ENCODE results near the gene PCDH18.
"Not testable (repeated sequence)": the region's sequence is repeated elsewhere in the genome, so short reads cannot be mapped to it uniquely, and the experiment has no call there.

PCDH18 gene

DNA sequence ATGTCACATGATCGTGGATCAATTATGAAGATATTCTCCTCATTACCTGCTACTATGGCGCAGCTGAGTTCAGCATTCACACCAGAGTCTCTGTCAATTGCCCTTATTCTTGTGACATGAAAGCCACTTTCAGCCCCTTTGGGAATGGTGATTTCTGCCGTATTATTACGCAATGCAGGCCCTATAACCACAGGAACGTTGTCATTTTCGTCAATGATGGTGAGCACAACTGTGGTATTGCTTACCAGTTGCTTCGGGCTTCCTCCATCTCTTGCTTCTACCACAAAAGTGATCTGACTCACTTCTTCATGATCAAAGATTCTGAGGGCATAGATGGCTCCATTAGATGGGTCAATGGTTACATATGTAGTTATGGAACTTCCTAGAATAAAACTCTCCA, 2.1 kb downstream of the PCDH18 start:
- DNase-seq = no peak

DNA sequence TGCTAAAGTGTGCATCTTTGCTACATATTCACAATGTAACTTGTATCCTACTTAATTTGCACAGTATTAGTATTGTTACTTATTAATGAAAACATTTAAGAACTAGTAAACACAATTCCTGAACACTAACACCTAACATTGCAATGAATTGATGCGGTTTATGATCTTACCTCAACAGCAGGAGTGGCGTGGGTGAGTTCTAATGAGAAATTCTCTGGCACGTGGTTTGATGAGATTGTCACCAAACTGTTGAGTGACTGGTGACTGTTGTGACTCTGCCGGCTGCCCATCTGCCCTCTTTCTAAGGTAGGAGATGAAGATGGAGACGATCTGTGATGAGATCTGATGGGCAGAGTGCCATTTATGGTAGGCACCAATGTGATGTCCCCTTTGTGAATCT, 2.9 kb downstream of the PCDH18 start:
- DNase-seq = no peak

DNA sequence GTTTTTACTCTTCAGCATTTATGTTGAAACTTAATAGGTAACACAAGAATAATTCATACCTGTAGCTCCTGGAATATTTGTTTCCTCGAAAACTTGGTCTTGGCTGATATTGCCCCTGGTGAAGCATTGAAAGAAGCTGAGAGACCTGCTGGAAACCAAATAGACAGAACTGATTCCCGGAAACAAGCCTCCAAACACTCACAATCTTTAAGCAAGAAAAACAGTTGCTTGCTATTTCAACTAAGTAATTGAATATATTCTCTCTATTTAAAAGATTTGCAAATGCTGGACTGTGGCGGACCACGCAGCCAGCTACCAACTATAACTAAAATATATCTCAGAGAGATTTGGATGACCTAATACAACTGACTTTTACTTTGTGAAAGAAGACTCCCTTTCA, 3.6 kb downstream of the PCDH18 start:
- no peak for DNase-seq

DNA sequence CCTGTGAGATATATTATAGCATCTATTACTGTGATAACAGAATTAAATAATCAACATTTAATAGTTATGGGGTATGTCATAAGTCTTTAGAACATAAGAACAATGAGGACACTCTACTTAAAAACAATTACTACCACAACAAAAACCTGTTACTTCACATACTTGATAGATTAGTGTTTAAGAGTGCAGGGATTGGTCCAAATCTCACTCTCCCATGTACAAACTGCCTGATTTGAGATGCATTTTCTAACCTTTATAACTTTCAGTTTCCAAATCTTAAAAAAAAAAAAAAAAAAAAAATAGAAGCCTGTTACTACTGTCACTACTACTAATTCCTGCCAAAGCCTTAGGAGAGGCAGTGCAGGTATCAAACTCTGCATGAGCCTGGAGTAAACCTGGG, 5.6 kb downstream of the PCDH18 start:
- DNase-seq = no peak

DNA sequence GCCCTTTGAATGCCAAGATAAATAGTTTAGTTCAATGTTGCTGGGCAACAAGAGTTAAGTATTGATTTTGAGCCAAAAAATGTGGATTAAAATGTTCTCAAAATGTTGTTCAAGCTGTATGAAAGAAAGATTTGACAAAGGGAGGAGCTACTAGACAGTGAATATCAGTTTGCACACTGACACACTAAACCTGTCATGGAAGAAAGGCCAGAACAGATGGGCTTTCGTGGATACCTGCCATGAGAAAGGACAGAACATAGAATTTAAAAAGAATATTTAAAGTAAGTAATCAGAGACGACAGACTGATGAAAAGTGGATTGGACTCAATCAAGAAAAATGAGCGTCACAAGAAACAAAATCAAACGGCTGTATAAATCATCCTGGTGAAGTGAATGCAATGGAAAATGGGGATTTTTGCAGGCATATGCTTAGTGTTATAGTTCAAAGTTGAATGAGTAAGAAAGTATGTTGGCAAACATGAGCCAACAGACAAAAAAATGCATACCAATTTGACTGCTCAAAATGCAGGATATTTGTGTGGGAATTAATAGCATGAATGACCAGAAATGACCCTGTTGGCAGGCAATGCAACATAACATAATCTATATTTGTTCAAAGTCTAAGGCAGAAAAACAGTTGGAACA, 7.4 kb downstream of the PCDH18 start:
- DNase-seq = no peak

DNA sequence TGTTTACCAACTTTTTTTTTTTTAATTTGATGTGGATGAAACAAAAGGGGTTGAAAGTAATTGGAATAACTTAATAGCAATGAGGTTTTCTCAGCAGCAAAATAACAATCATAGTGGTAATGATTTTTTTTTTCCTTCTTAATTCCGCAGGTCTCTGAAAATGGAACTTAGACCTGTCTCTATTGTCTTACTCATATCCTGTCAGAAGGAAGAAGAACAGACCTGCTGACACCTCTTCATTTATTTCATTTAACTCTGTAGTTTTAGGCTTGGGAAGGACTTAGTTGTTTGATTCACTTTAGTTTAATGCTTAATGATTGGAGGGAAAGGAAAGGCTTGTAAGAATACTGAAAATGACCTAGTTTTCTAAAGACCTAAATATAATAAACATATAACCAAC, 9.0 kb downstream of the PCDH18 start:
- no peak for DNase-seq

DNA sequence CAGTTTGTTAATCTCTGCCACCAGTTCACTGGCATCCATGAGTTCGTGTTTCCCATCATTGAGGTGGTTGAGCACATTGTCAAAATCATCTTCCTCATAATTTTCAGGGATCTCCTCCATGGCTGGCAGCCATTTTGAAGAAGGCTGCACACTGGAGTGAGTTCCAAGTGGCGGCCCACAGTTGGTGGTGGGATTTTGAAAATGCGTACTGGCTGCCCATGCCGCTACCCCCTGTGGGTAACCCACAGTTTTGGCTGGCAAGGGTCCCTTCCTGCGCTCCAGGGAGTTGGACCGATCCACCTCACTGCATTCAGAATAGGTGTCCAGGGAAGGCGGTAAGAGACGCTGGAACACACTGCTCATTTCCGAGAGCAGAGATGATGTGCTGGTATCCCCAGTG, 11.2 kb downstream of the PCDH18 start:
- DNase-seq = no peak

DNA sequence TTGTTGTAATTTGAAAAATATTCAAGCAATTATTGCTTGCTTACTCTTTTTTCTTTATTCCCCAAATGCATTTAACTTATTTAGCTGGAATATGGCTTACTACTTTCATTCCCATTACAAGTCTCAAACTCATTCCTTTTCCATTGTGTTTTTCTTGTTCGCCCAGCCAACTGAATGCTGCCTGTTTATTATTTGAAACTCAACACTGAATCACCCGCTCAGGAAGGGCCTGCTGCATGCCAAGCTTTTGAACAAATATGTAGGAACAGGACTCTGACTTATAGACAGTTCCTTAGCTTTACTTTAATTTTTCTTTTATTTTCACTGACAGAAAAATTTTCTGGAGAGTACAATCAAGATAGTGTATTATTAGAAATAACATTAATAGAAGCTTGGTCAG, 12.9 kb downstream of the PCDH18 start:
- no peak for DNase-seq

DNA sequence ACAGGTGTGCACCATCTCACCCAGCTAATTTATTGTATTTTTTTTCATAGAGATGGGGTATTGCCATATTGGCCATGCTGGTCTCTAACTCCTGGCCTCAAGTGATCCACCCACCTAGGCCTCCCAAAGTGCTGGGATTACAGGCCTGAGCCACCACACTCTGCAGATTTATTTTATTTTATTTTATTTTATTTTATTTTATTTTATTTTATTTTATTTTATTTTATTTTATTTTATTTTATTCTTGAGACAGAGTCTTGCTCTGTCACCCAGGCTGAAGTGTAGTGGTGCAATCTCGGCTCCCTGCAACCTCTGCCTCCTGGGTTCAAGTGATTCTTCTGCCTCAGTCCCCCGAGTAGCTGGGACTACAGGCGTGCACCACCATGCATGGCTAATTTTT, 15.0 kb downstream of the PCDH18 start:
- not testable (repeated sequence) for DNase-seq

DNA sequence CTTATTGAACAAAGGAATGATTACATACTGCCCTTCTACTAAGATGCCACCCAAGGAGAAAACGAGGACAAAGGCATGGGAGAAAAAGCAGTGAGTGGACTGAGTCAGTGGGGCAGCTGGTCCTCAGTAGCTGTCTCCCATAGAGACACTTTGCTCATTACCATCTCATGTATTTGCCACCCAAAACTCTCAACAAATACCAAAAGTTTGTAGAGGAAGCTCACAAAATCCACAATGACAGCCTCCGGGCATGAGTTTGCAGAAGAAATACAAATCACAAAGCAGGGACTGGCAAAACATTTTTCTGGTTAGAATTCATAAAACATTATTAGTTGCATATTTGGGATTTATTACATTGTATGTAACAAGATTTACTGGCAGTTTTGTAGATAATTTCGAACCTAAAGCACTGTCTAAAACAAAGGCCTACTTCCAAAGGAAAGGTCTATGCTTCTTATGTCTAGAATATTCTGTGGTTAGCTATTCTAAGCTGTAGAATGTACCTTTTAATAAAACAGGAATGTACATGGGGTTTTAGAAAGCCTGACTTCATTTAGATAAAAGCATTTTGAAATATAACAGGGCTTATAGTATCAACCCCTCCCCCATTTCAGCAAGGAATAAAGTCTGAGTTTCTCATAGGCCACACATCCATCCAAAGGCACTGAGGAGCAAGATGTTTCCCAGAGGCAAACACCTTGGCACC, 17.7 kb downstream of the PCDH18 start:
- no peak for DNase-seq

DNA sequence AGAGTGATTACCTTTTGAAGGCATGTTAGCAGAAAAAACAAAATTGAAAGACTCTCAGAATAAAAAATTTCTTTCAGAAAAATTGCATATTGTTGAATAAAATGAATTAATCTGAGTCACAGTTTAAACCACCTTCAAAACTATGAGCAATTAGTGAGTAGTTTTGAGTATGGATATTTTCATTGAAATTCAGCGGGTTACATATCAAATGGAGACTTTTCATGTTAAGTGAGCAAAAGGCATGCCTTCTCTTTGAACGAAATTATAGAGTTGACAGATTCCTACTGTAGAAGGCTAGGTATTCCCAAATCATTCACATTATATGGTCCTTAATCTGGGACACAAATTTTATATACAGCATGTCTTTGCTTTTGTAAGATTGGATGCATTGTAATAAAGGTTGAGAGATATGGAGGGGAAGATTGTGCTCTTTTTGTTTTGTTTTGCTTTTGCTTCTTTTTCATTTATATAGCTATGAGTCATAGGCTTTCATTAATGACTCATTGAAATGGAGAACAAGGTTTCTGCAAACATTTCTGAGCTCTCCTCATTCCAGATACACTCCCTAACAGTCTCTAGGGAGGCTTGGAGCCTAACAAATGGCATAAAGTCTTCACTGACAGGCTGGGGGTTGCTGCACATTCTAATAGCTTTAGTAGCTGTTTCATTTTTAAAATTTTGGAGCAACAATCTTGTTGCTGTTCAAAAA, 21.6 kb downstream of the PCDH18 start:
- no peak for DNase-seq

DNA sequence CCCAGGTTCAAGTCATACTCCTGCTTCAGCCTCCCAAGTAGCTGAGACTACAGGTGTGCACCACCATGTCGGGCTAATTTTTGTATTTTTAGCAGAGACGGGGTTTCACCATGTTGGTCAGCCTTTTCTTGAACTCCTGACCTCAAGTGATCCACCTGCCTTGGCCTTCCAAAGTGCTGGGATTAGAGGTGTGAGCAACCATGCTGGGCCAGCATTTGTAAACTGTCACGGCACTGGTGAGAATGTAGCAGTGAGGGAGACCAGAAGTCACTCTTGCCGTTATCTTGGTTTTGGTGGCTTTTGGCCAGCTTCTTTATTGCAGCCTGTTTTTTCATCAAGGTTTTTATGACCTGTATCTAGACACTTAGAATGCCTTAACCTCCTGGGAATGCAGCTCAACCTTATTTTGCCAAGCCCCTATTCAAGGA, 22.4 kb downstream of the PCDH18 start:
- no peak for DNase-seq

DNA sequence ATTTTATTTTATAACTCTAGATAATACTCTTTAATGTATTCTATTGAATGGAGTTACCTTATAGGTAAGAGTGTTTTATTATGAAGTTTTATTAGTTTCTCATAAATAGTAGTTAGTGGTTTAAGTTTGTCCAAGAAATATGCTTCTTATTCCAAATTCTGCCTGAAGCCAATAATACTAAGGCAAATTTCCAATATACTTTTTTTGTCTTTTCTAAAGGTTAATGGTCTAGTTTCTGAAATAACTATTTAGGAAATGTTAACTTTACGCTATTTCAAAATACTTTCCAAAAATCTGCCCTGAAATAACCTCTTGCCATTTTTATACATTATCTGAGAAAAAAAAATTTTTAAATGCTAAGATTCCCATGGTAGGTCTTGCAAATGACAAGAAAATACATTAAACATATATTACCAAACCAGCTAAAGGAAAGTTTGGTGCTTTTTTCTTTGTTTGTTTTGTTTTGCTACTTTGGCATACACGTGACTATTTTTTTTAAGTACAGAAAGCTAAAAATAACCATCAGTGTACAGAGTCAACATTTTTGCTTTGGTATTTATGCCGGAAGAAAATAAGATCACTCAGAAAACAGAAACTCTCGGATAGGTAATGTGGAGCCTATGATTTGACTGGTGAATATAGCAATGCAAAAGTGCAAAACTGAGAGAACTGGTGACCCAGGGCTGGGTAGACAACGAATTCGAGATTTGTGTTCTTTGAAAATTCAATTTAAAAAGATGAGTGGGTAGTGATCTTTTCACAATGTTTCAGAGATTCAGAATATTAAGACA, 29.8 kb downstream of the PCDH18 start:
- no peak for DNase-seq

DNA sequence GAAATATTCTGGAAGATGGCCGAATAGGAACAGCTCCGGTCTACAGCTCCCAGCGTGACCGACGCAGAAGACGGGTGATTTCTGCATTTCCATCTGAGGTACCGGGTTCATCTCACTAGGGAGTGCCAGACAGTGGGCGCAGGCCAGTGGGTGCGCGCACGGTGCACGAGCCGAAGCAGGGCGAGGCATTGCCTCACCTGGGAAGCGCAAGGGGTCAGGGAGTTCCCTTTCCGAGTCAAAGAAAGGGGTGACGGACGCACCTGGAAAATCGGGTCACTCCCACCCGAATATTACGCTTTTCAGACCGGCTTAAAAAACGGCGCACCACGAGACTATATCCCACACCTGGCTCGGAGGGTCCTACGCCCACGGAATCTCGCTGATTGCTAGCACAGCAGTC, 36.0 kb downstream of the PCDH18 start:
- DNase-seq = not testable (repeated sequence)

DNA sequence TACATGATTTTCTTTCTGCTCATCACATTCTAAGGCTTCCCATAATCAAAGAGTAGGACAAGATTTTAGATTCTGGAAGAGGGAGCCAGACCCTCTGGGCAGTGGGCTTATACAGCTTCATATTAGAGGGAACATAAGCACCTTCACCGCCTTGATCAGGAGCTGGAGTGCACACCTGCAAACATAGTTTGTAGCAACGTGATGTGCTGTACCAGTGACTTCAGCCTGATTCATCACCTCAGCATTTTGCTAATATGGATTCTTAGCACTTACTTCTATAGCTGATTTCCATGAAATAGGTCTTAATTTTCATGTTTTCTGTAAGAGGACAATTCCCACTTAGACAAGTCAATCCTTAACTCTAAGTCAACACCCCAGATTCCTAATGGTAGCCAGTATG, 36.7 kb downstream of the PCDH18 start:
- no peak for DNase-seq

DNA sequence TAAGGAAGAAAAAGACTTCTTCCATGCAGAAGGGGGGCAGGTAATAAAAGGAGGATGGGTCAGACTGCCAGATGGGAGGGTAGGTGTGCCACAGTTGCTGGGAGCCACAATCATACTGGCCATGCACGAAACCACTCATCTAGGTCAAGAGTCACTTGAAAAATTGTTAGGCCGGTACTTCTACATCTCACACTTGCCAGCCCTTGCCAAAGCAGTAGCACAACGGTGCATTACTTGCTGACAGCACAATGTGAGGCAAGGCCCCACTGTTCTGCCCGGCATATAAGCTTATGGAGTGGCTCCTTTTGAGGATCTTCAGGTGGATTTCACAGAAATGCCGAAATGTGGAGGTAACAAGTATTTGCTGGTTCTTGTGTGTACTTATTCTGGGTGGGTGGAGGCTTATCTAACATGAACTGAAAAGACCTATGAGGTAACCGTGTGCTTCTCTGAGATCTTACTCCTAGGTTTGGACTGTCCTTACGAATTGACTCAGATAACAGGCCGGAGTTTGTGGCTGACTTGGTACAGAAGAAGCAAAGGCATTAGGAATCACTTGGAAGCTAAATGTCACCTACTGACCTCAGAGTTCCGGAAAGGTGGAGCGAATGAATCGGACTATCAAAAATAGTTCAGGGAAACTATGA, 48.9 kb downstream of the PCDH18 start:
- DNase-seq = not testable (repeated sequence)

DNA sequence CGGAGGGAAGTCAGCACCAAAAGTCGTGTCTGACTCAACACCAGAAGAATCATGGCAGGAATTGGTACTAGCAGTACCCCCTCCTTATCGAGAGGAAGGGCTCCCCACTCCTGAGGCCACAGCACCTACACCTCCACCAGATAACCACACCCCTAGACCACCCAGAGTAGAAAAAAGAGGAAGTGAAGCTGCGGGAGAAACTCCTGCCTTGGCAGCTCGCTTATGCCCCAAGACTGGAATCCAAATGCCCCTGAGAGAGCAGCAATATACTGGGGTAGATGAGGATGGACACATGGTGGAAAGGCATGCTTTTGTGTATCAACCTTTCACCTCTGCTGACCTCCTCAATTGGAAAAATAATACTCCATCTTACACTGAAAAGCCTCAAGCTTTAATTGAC, 52.6 kb downstream of the PCDH18 start:
- not testable (repeated sequence) for DNase-seq

DNA sequence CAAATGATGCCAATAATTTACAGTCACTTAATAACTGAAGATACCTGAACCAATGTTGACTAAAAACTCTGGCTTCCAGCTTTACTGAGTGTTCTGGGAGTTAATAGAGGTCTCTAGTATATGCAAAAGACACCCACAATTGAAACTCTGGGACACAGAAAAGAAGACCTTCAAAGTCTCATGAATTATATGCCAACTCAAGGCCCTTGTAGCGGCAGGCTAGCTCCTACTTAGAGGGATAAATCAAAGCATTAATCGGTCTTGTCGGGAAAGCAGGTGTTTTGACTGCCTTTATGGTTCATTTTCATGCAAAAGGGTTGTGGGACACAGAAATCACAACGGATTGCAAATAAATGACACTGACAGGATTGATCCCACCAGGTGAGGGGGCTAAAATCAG, 55.9 kb downstream of the PCDH18 start:
- no peak for DNase-seq

DNA sequence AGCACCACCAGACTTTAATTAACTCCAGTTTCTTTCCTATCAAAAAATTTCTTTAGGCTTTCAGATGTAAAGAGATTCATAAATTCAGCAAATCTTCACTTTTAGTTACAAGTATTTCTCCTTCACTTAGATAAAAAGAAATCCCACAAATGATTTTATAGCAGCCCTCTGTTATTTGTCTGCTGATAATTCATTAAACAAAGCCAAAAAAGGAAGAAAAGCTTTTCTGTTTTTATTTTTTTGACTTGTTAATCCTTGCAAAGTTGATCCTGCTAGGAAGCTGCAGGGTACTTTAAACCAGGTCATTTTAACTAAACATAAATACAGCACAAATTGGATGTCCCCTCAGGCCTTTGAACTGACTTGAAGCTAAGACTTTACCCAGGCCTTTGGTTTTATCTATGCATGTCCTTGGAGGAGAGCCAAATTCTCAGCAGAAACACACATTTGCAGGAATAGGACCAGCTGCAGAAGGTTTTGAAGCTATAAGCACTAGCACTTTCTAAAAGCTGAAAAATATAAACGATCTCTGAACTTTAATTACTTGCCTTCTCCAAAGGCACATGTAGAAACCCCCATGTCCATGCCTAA, 57.5 kb downstream of the PCDH18 start:
- no peak for DNase-seq

DNA sequence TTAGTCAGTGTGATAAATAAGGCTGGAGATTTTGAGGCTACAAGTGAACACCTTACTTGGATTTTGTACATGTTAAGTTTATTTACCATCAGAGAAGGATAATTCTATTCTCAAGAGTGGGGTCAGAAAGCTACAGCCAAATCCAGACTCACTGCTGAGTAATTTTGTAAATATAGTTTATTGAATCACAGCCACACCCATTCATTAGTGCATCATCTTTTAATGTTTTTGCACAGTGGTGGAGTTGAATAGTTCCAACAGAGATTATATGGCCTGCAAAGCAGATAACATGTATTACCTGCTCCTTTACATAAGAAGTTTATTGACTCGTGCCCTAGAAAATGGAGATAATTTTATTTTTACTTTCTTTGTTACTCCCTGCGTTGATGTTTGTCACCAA, 60.4 kb downstream of the PCDH18 start:
- no peak for DNase-seq

DNA sequence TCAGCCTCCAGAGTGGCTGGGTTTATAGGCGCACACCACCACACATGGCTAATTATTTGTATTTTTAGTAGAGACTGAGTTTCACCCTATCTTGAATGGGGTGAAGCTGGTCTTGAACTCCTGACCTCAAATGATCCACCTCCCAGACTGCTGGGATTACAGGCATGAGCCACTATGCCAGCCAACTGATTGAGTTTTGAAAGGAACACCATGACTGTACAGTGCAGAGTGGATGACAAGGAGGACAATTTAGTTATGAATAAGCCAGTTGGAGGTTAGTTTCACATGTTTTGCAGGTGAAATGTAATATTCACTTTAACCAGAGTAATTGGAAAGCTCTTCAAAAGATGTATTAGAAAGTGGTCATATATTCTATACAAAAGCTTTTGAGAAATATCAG, 60.8 kb downstream of the PCDH18 start:
- DNase-seq = no peak

DNA sequence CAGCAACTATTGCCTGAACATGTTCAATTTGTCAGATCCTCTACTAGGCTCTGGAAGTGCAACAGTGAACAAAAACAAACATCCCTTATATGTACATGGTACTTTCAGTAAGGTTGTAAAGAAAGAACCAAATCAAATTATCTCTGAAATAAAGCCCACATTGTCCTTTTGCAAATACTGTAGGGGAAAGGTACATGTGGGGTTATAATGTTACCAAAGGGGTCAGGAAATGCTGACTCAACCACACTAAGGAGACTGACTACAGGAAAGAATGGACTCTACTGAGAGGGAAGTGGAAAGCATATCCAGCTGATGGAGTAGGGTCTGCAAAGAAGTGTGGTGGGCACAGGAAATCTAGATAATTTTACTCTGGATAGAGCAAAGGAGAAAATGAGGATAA, 61.5 kb downstream of the PCDH18 start:
- DNase-seq = no peak

Data from activated CD4-positive, alpha-beta T cell treated with anti-CD3 and anti-CD28 coated beads, Interleukin-2, Interleukin-6, amounts not matched to agents 100 ng/mL and 50 ng/mL, durations not matched to agents 16 hours and 8 hours (primary cell).